HUES6 (cell line): ENCODE results near the gene LRRC3B.
"Not testable (repeated sequence)": the region's sequence is repeated elsewhere in the genome, so short reads cannot be mapped to it uniquely, and the experiment has no call there.

Experiments
- H3K27ac ChIP-seq: 2 replicates; pipeline ENCODE4 v1.7.0; 2013; ENCODE audit warnings: low read depth, mild to moderate bottlenecking, low read length, inconsistent platforms
- H3K27me3 ChIP-seq: 2 replicates; pipeline ENCODE4 v1.6.1; 2013; ENCODE audit warnings: low read length; ENCODE audit not compliant: control insufficient read depth, insufficient read depth
- H3K36me3 ChIP-seq: 2 replicates; pipeline ENCODE4 v1.6.1; 2013; ENCODE audit warnings: low read length; ENCODE audit not compliant: control insufficient read depth, insufficient read depth
- H3K4me1 ChIP-seq: 2 replicates; pipeline ENCODE4 v1.6.1; 2013; ENCODE audit warnings: low read length; ENCODE audit not compliant: control insufficient read depth, insufficient read depth
- H3K4me3 ChIP-seq: 2 replicates; pipeline ENCODE4 v1.5.1; 2013; ENCODE audit warnings: low read depth, low read length
- H3K9ac ChIP-seq: one replicate; pipeline ENCODE4 v1.6.1; 2013; ENCODE audit warnings: mild to moderate bottlenecking, low read length
- H3K9me3 ChIP-seq: 2 replicates; pipeline ENCODE4 v1.6.1; 2013; ENCODE audit warnings: low read depth, low read length; ENCODE audit not compliant: control insufficient read depth, insufficient read depth

The LRRC3B gene

GRCh38 chr3:26603771-26604170 is 18.8 kb upstream of the LRRC3B start:
- not testable (repeated sequence) for H3K36me3 ChIP-seq, H3K27me3 ChIP-seq, H3K4me1 ChIP-seq, H3K9ac ChIP-seq, H3K27ac ChIP-seq, H3K4me3 ChIP-seq
- peaks cover 27% of the 10 kb centered on the region for H3K9me3 ChIP-seq

- no peak overlapping the region for H3K4me3 ChIP-seq
Measured at GRCh38 chr3:26614006-26614685, 8.4 kb upstream of the LRRC3B start.

GRCh38 chr3:26621176-26621575 is 1.4 kb upstream of the LRRC3B start:
- no peaks in the 10 kb centered on the region for H3K9me3 ChIP-seq
- peaks cover 81% of the 10 kb centered on the region for H3K27me3 ChIP-seq
- H3K4me1 ChIP-seq, result peaks cover 11% of the 10 kb centered on the region
- H3K27ac ChIP-seq, result no peak overlapping the region
- no peak overlapping the region for H3K4me3 ChIP-seq
- no peaks in the 10 kb centered on the region for H3K36me3 ChIP-seq
- no peak overlapping the region for H3K9ac ChIP-seq

More at GRCh38 chr3:26614006-26614685, 8.4 kb upstream of the LRRC3B start:
- peaks cover 11% of the 10 kb centered on the region; the same call in 1 of the 2 replicates for H3K27me3 ChIP-seq
- no peaks in the 10 kb centered on the region for H3K4me1 ChIP-seq
- H3K9ac ChIP-seq, result no peak overlapping the region
- no peaks in the 10 kb centered on the region for H3K36me3 ChIP-seq
- no peaks in the 10 kb centered on the region for H3K9me3 ChIP-seq
- no peak overlapping the region for H3K27ac ChIP-seq

- Histone ChIP-seq H3K4me3 (peak overlapping the region; percentile 63), H3K27me3 (peaks cover 86% of the 10 kb centered on the region), H3K36me3 (no peaks in the 10 kb centered on the region), H3K27ac (no peak overlapping the region), H3K4me1 (peaks cover 11% of the 10 kb centered on the region), H3K9ac (no peak overlapping the region), H3K9me3 (no peaks in the 10 kb centered on the region)
Measured at GRCh38 chr3:26621906-26622620, 509 bp upstream of the LRRC3B start.

- H3K36me3 ChIP-seq, result no peaks in the 10 kb centered on the region
- H3K27me3 ChIP-seq, result peaks cover 90% of the 10 kb centered on the region
- no peak overlapping the region for H3K27ac ChIP-seq
- no peaks in the 10 kb centered on the region for H3K9me3 ChIP-seq
- H3K4me1 ChIP-seq, result peaks cover 11% of the 10 kb centered on the region
- peak overlapping the region; percentile 34 for H3K9ac ChIP-seq
- peak overlapping the region; percentile 63 for H3K4me3 ChIP-seq
Measured at GRCh38 chr3:26623419-26624208, 1.0 kb downstream of the LRRC3B start.

- peaks cover 86% of the 10 kb centered on the region for H3K27me3 ChIP-seq
- no peaks in the 10 kb centered on the region for H3K36me3 ChIP-seq
- H3K9ac ChIP-seq, result no peak overlapping the region
- H3K4me1 ChIP-seq, result peaks cover 14% of the 10 kb centered on the region
- no peak overlapping the region for H3K27ac ChIP-seq
- H3K9me3 ChIP-seq, result no peaks in the 10 kb centered on the region
- peak overlapping the region; percentile 63 for H3K4me3 ChIP-seq
Measured at GRCh38 chr3:26624209-26624765, 1.7 kb downstream of the LRRC3B start.

GRCh38 chr3:26625187-26625586 is 2.6 kb downstream of the LRRC3B start:
- H3K36me3 ChIP-seq, result no peaks in the 10 kb centered on the region
- peak overlapping the region; percentile 63; the same call in 1 of the 2 replicates for H3K4me3 ChIP-seq
- no peak overlapping the region for H3K27ac ChIP-seq
- peaks cover 14% of the 10 kb centered on the region for H3K4me1 ChIP-seq
- H3K27me3 ChIP-seq, result peaks cover 77% of the 10 kb centered on the region
- no peak overlapping the region for H3K9ac ChIP-seq
- H3K9me3 ChIP-seq, result no peaks in the 10 kb centered on the region

GRCh38 chr3:26627080-26627479 is 4.5 kb downstream of the LRRC3B start:
- Histone ChIP-seq H3K36me3 (no peaks in the 10 kb centered on the region), H3K4me1 (peaks cover 14% of the 10 kb centered on the region), H3K9ac (no peak overlapping the region), H3K27me3 (peaks cover 69% of the 10 kb centered on the region), H3K9me3 (no peaks in the 10 kb centered on the region), H3K4me3 (no peak overlapping the region), H3K27ac (no peak overlapping the region)

GRCh38 chr3:26628915-26629314 is 6.3 kb downstream of the LRRC3B start:
- Histone ChIP-seq H3K4me1 (peaks cover 9% of the 10 kb centered on the region), H3K9ac (no peak overlapping the region), H3K9me3 (no peaks in the 10 kb centered on the region), H3K36me3 (no peaks in the 10 kb centered on the region), H3K4me3 (no peak overlapping the region), H3K27me3 (peaks cover 57% of the 10 kb centered on the region), H3K27ac (no peak overlapping the region)

- peaks cover 4% of the 10 kb centered on the region; the same call in 1 of the 2 replicates for H3K4me1 ChIP-seq
- no peak overlapping the region for H3K9ac ChIP-seq
- no peaks in the 10 kb centered on the region for H3K36me3 ChIP-seq
- H3K9me3 ChIP-seq, result no peaks in the 10 kb centered on the region
- no peak overlapping the region for H3K27ac ChIP-seq
- H3K4me3 ChIP-seq, result no peak overlapping the region
- H3K27me3 ChIP-seq, result peaks cover 38% of the 10 kb centered on the region
Measured at GRCh38 chr3:26630669-26631389, 8.3 kb downstream of the LRRC3B start.
